GM12874 (cell line): ENCODE data around the gene RAPGEF2.
A peak's percentile ranks its signal among the peaks of the same experiment; 100 is the strongest.

Source experiments
- CTCF ChIP-seq: IDR thresholded peaks from 2 replicates; pipeline ENCODE4 v1.5.1; 2011; ENCODE audit warnings: low read depth, mild to moderate bottlenecking, control low read depth, low read length, moderate library complexity; ENCODE audit not compliant: insufficient read depth

The RAPGEF2 gene

GRCh38 chr4:159185591-159186023 lies 82.7 kb downstream of the RAPGEF2 start:
- no peak for TF ChIP-seq CTCF

GRCh38 chr4:159188646-159189045 lies 85.8 kb downstream of the RAPGEF2 start:
- TF ChIP-seq CTCF, result no peak

GRCh38 chr4:159190651-159191050 lies 87.8 kb downstream of the RAPGEF2 start:
- no peak for TF ChIP-seq CTCF

GRCh38 chr4:159191989-159192388 lies 89.1 kb downstream of the RAPGEF2 start:
- TF ChIP-seq CTCF, result 0 out of 2 replicates have a peak, but pooled peaks have one; percentile 37

GRCh38 chr4:159193046-159193620 lies 90.3 kb downstream of the RAPGEF2 start:
- TF ChIP-seq CTCF, result no peak

- TF ChIP-seq CTCF, result no peak
Measured at GRCh38 chr4:159195361-159195769, 92.5 kb downstream of the RAPGEF2 start.

- no peak for TF ChIP-seq CTCF
Measured at GRCh38 chr4:159197260-159197884, 94.5 kb downstream of the RAPGEF2 start.

- no peak for TF ChIP-seq CTCF
Measured at GRCh38 chr4:159197885-159198269, 95.0 kb downstream of the RAPGEF2 start.
